HUES48 (cell line): ENCODE results near the gene ZCWPW1.

ENCODE experiments used
- H3K27ac ChIP-seq: one replicate; pipeline ENCODE4 v1.7.0; 2013; ENCODE audit warnings: low read depth, low read length, inconsistent platforms
- H3K27me3 ChIP-seq: 2 replicates; pipeline ENCODE4 v1.6.1; 2013; ENCODE audit warnings: mild to moderate bottlenecking, low read length; ENCODE audit not compliant: control insufficient read depth, insufficient read depth
- H3K36me3 ChIP-seq: 2 replicates; pipeline ENCODE4 v1.6.1; 2013; ENCODE audit warnings: low read length; ENCODE audit not compliant: control insufficient read depth, insufficient read depth
- H3K4me1 ChIP-seq: 2 replicates; pipeline ENCODE4 v1.6.1; 2013; ENCODE audit warnings: mild to moderate bottlenecking, low read length; ENCODE audit not compliant: control insufficient read depth, insufficient read depth
- H3K4me3 ChIP-seq: 2 replicates; pipeline ENCODE4 v1.5.1; 2013; ENCODE audit warnings: mild to moderate bottlenecking, low read depth, low read length
- H3K9ac ChIP-seq: 2 replicates; pipeline ENCODE4 v1.6.1; 2013; ENCODE audit warnings: mild to moderate bottlenecking, low read depth, low read length, moderate library complexity
- H3K9me3 ChIP-seq: 2 replicates; pipeline ENCODE4 v1.6.1; 2013; ENCODE audit warnings: low read length; ENCODE audit not compliant: control insufficient read depth, insufficient read depth

Gene ZCWPW1

DNA sequence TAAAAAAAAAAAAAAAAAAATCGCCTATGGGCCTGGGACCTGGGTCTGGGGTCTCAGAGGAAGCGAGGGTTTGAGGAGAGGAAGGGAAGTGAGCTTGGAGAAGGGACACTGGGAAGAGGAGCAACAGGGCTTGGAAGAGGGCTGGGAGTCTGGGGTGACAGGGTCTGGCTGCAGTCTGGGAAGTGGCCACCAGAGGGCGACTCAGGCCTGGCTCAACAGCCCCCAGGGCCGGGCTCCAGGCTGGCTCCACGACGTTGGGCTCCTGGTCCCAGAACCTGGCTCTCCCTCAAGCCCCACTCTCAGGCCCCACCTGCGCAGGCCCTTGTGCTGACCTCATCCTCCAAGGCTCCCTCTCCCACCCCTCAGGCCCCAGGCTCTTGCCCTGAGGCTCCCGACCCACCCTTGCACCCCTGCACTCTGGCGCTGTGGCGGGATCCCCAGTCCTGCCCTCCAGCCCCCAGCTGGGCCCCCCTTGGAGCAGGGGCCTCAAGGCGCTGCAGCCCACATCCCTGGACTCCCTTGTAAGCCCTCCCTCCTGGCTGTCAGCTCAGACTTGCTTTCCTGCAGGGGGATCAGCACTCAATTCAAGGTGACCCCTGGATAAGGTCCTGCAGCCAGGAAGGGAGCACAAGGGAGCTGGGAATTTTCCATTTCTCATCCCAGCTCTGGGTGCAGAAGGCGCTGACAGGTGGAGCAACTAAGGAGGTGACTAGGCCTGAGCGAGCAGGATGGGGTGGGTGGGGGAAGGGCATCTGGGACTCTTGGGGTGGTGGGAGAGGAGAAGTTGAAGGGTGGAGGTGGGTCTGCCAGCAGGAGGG is 40.9 kb upstream of the ZCWPW1 start:
- H3K4me3 ChIP-seq = no peak overlapping the region
- H3K9me3 ChIP-seq = no peaks in the 10 kb centered on the region
- H3K27me3 ChIP-seq = no peaks in the 10 kb centered on the region
- peaks cover 7% of the 10 kb centered on the region; the same call in 1 of the 2 replicates for H3K4me1 ChIP-seq
- peaks cover 9% of the 10 kb centered on the region; the same call in 1 of the 2 replicates for H3K36me3 ChIP-seq
- no peak overlapping the region for H3K27ac ChIP-seq
- no peak overlapping the region for H3K9ac ChIP-seq

DNA sequence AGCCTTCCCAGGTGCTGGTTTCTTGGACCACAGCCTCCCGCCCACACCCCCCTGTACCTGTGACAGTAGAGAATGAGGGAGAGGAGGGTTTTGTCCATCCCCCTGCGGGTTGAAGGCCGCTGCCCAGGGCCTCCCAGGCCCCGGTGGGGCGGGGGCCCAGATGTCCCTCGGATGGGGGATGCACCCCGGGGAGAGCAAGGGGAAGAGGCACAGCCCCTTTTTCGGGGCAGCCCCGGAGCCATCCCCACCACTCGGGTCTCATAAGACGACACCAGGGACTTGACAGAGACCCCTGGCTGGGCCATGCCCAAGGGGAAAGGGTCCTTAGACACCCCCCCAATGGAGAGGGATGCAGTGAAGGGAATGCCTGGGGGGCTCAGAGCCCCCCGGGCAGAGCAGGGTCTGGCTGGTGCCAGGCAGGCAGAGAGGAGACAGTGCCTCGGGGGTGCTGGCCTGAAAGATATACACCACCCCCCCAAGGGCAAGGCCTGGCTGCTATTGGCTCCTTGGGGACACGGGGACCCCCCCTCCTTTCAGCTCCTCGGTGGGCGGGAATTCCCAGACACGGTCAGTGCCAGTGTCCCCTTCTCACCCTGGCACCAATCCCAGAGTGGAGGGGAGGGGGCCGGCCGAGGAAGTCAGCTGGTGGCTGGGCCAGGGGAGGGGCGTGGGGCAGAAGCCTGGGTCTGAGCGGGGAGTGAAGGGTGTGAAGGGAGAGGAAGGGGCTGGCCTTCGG is 39.3 kb upstream of the ZCWPW1 start:
- no peak overlapping the region for H3K4me3 ChIP-seq
- H3K27ac ChIP-seq = no peak overlapping the region
- H3K36me3 ChIP-seq = peaks cover 3% of the 10 kb centered on the region; the same call in 1 of the 2 replicates

DNA sequence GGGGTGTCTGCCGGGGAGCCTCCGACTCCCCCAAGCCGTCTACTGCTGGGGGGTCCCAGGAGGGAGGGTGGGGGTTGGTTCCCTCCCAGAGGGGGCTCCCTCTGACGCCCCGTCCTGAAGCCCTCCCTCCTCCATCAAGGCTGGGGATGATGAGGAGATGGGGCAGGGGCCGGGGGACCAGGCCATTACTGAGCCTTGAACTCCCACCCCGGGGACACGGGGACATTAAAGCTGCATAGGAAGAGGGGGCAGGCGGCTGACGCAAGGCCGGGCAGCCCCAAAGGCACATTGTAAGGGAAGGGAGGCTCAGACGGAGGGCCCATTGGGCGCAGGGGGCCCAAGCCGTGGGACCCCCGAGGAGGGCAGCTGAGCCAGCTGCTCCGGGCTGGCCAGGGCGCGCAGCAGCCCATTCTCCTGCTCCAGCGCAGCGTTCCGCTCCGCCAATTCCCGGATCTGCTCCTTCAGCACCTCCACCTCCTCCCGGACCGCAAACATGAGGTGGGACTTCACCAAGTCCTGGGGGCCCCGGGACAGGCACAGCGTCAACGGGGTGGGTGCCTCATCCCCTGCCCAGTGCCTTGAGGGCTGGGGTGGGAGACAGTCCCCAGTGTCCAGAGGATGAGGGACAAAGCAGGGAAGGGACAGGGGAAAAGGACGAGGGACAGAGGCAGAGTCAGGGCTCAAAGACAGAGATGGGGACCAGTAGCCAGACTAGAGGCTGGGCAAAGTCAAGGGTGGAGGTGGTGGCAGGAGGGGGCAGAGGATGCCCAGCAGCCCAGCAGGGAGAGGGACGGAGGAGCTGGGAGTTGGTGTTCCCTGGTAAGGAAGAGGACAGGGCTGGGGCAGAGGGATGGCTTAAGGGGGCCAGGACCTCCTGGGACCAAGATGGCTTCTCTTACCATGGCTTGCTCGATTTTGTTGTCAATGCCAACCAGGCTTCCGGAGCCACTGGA is 38.4 kb upstream of the ZCWPW1 start:
- peaks cover 3% of the 10 kb centered on the region; the same call in 1 of the 2 replicates for H3K36me3 ChIP-seq
- H3K9ac ChIP-seq = no peak overlapping the region
- H3K9me3 ChIP-seq = no peaks in the 10 kb centered on the region
- no peak overlapping the region for H3K4me3 ChIP-seq
- no peak overlapping the region for H3K27ac ChIP-seq
- no peaks in the 10 kb centered on the region for H3K27me3 ChIP-seq
- peaks cover 6% of the 10 kb centered on the region; the same call in 1 of the 2 replicates for H3K4me1 ChIP-seq

More for the DNA sequence above, 39.3 kb upstream of the ZCWPW1 start:
- Histone ChIP-seq H3K4me1 (peaks cover 7% of the 10 kb centered on the region; the same call in 1 of the 2 replicates), H3K27me3 (no peaks in the 10 kb centered on the region), H3K9me3 (no peaks in the 10 kb centered on the region), H3K9ac (no peak overlapping the region)

DNA sequence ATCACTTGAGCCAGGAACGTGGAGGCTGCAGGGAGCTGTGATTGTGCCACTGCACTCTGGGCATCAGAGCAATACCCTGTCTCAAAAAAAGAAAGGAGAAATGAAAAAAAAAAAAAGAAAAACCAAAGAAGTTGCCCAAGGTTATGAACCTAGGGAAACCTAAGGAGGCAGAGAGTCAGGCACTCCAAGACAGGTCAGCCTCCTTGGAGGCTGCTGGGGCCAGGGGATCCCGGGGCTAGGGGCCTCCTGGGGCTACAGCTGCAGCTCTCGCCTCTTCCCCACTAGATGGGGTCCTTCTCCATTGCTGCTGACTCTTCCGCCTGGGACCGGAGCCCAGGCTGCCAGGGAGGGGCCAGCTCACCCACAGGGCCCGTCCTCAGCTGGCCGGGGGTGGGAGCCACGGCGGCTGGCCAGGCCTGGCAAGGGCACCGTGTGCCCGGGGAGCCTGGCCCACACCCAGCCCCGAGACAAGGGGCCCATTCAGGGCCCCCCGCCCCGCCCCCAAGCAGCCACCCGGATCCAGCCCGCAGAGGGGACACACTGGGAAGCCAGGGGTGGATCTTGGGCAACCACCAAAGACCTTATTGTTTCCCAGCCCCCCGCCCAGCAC is 37.3 kb upstream of the ZCWPW1 start:
- no peaks in the 10 kb centered on the region for H3K9me3 ChIP-seq
- H3K9ac ChIP-seq = no peak overlapping the region
- H3K4me1 ChIP-seq = peaks cover 4% of the 10 kb centered on the region; the same call in 1 of the 2 replicates
- peaks cover 3% of the 10 kb centered on the region; the same call in 1 of the 2 replicates for H3K36me3 ChIP-seq
- no peaks in the 10 kb centered on the region for H3K27me3 ChIP-seq
- no peak overlapping the region for H3K4me3 ChIP-seq
- H3K27ac ChIP-seq = no peak overlapping the region

DNA sequence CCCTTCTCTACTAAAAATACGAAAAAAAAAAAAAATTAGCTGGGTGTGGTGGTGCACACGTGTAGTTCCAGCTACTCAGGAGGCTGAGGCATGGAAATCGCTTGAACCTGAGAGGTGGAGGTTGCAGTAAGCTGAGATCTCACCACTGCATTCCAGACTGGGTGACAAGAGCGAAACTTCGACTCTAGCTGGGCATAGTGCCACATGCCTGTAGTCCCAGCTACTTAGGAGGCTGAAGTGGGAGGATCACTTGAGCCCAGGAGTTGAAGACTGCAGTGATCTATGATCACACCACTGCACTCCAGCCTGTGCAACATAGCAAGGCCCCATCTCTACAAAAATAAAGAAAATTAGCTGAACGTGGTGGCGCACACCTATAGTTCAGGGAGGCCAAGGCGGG is 36.8 kb upstream of the ZCWPW1 start:
- Histone ChIP-seq H3K4me1 (peaks cover 4% of the 10 kb centered on the region; the same call in 1 of the 2 replicates), H3K4me3 (no peak overlapping the region), H3K36me3 (no peaks in the 10 kb centered on the region), H3K9ac (no peak overlapping the region), H3K27ac (no peak overlapping the region), H3K27me3 (no peaks in the 10 kb centered on the region), H3K9me3 (no peaks in the 10 kb centered on the region)

DNA sequence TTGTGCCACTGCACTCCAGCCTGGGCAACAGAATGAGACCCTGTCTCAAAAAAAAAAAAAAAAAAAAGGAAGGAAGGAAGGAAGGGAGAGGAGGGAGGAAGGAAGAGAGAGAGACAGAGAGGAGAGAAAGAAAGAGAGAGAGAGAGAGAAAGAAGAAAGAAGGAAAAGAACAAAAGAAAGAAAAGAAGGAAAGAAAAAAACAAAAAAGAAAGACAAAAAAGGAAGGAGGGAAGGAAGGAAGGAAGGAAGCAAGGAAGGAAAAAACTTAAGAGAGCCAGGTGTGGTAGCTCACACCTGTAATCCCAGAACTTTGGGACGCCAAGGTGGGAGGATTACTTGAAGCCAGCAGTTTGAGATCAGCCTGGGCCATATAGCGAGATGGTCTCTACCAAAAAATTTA is 36.3 kb upstream of the ZCWPW1 start:
- no peaks in the 10 kb centered on the region for H3K9me3 ChIP-seq
- no peaks in the 10 kb centered on the region for H3K27me3 ChIP-seq
- H3K4me3 ChIP-seq = no peak overlapping the region
- H3K9ac ChIP-seq = no peak overlapping the region
- peaks cover 4% of the 10 kb centered on the region; the same call in 1 of the 2 replicates for H3K4me1 ChIP-seq
- H3K27ac ChIP-seq = no peak overlapping the region
- no peaks in the 10 kb centered on the region for H3K36me3 ChIP-seq

DNA sequence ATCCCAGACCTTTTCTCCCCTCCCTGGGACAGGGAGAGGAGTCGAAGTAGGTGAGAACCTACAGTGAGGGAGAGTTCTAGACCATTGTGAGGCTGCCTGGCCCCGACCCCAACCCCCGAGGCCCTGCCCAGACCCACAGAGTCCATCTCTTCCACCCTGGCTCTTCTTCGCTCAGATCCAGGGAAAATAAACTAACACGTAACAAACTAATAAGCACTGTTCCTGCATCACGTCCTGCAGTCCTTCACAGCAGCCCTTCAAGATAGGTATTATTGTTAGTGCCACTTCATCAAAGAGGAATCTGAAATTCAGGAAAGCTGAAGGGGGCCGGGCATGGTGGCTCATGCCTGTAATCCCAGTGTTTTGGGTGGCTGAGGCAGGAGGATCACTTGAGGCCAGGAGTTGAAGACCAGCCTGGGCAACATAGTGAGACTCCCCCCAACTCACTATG is 35.7 kb upstream of the ZCWPW1 start, which contains the start of gene SPACDR:
SPACDR (minus strand) TSS at position 51 of the 451 bp plus-strand sequence. CDS start 235 bp downstream, outside the sequence.
- Histone ChIP-seq H3K27me3 (no peaks in the 10 kb centered on the region), H3K4me1 (no peaks in the 10 kb centered on the region), H3K9ac (no peak within 1 kb of the TSS), H3K27ac (no peak within 1 kb of the TSS), H3K4me3 (no peak within 1 kb of the TSS), H3K36me3 (no peaks in the 10 kb centered on the region), H3K9me3 (no peaks in the 10 kb centered on the region)

DNA sequence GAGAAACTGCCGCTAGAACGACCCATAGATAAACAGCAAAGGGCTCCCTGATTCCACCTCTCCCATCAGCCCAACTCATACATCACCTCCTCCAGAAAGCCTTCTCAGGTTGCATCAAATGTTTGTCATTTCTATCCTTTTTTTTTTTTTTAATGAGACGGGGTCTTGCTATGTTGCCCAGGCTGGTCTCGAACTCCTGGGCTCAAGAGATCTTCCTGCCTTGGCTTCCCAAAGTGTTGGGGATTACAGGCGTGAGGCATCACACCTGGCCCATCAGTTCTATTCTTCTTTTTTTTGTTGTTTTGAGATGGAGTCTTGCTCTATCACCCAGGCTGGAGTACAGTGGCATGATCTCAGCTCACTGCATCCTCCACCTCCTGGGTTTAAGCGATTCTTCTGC is 28.5 kb upstream of the ZCWPW1 start:
- H3K9me3 ChIP-seq = no peaks in the 10 kb centered on the region
- no peaks in the 10 kb centered on the region for H3K27me3 ChIP-seq
- peaks cover 7% of the 10 kb centered on the region; the same call in 1 of the 2 replicates for H3K4me1 ChIP-seq
- H3K27ac ChIP-seq = no peak overlapping the region
- H3K4me3 ChIP-seq = no peak overlapping the region
- H3K9ac ChIP-seq = no peak overlapping the region
- H3K36me3 ChIP-seq = no peaks in the 10 kb centered on the region

DNA sequence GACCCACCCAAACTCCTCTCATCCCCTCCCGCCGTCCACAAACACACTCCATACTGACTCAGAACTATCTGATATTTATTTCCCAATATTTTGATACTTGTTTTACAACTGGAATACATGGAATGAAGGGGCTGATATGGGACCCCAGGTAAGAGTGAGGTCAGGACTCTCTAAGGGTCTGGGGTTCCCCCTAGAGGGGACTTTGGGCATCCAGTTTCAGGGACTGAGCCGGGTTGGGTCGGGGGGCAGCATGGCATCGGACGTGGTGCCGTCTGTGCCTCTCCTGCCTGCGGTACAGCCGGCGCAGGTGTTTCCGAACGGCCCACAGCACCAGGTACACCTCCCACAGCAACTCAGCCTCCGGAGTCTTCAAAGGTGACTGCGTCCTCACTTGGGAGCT is 28.1 kb upstream of the ZCWPW1 start:
- Histone ChIP-seq H3K27me3 (no peaks in the 10 kb centered on the region), H3K9ac (no peak overlapping the region), H3K4me3 (no peak overlapping the region), H3K36me3 (no peaks in the 10 kb centered on the region), H3K9me3 (no peaks in the 10 kb centered on the region), H3K4me1 (peaks cover 7% of the 10 kb centered on the region; the same call in 1 of the 2 replicates), H3K27ac (no peak overlapping the region)

DNA sequence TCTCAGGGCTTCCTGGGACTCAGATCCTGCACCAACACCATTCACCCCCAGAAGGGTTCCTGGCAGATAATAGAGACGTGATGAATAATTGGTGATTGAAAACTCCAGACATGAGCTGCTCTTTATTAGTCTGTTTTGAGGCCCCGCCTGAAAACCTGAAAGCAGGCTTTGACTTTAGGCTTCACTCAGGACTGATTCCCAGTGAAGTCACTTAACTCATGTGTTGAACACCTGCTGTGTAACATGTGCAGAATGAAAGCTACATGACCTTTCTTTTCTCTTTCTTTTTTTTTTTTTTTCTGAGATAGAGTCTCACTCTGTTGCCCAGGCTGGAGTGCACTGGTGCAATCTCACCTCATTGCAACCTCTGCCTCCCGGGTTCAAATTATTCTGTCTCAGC is 26.7 kb upstream of the ZCWPW1 start:
- Histone ChIP-seq H3K4me3 (no peak overlapping the region), H3K9ac (no peak overlapping the region), H3K27ac (no peak overlapping the region), H3K36me3 (no peaks in the 10 kb centered on the region), H3K4me1 (peaks cover 7% of the 10 kb centered on the region), H3K9me3 (no peaks in the 10 kb centered on the region), H3K27me3 (no peaks in the 10 kb centered on the region)
